Measurements from ENCODE around the gene CECR2. TPM values are rescaled to one million over a fixed set of nuclear protein-coding genes. Genes with fewer than 3 reads are reported as not detected.
"Not testable (repeated sequence)": the region's sequence is repeated elsewhere in the genome, so short reads cannot be mapped to it uniquely, and the experiment has no call there.

The CECR2 gene
- total RNA-seq, 3 donors from 2014 or later = 0.05 to 0.14 (median 0.08) TPM

- Mint-ChIP-seq H3K27me3 (ENCODE audit: low read depth) (peaks cover 3% of the 10 kb centered on the region), H3K9me3 (no peaks in the 10 kb centered on the region)
- no peak for ATAC-seq
Measured at GRCh38 chr22:17513612-17514011, 144.4 kb downstream of the CECR2 start.

GRCh38 chr22:17514084-17514483 is 144.8 kb downstream of the CECR2 start:
- Mint-ChIP-seq H3K4me3 (no peak overlapping the region), H3K9me3 (no peaks in the 10 kb centered on the region), H3K27me3 (ENCODE audit: low read depth) (peaks cover 3% of the 10 kb centered on the region), H3K36me3 (ENCODE audit: insufficient read depth) (no peaks in the 10 kb centered on the region), H3K4me1 (ENCODE audit: low read depth) (no peaks in the 10 kb centered on the region)
- no peak for DNase-seq
- no peak for ATAC-seq

More at GRCh38 chr22:17513612-17514011, 144.4 kb downstream of the CECR2 start:
- H3K4me1 Mint-ChIP-seq (ENCODE audit: low read depth) = no peaks in the 10 kb centered on the region
- no peak overlapping the region for H3K4me3 Mint-ChIP-seq
- no peak for DNase-seq
- H3K36me3 Mint-ChIP-seq (ENCODE audit: insufficient read depth) = no peaks in the 10 kb centered on the region

GRCh38 chr22:17518406-17518805 is 149.1 kb downstream of the CECR2 start:
- H3K36me3 Mint-ChIP-seq (ENCODE audit: insufficient read depth) = no peaks in the 10 kb centered on the region
- no peak for ATAC-seq

GRCh38 chr22:17521971-17522370 is 152.7 kb downstream of the CECR2 start:
- H3K36me3 Mint-ChIP-seq (ENCODE audit: insufficient read depth); DNase-seq; H3K4me3 Mint-ChIP-seq; H3K4me1 Mint-ChIP-seq (ENCODE audit: low read depth); ATAC-seq; H3K9me3 Mint-ChIP-seq: not testable (repeated sequence)
- peaks cover 38% of the 10 kb centered on the region for H3K27me3 Mint-ChIP-seq (ENCODE audit: low read depth)

More at GRCh38 chr22:17518406-17518805, 149.1 kb downstream of the CECR2 start:
- Mint-ChIP-seq H3K9me3 (no peaks in the 10 kb centered on the region), H3K27me3 (ENCODE audit: low read depth) (peaks cover 24% of the 10 kb centered on the region), H3K4me3 (no peak overlapping the region), H3K4me1 (ENCODE audit: low read depth) (no peaks in the 10 kb centered on the region)
- DNase-seq = no peak

- H3K4me3 Mint-ChIP-seq = no peak overlapping the region
- H3K4me1 Mint-ChIP-seq (ENCODE audit: low read depth) = peaks cover 4% of the 10 kb centered on the region
- ATAC-seq (no peak), DNase-seq (no peak)
- no peaks in the 10 kb centered on the region for H3K36me3 Mint-ChIP-seq (ENCODE audit: insufficient read depth)
- H3K9me3 Mint-ChIP-seq = no peaks in the 10 kb centered on the region
- peaks cover 52% of the 10 kb centered on the region for H3K27me3 Mint-ChIP-seq (ENCODE audit: low read depth)
Measured at GRCh38 chr22:17523925-17524324, 154.7 kb downstream of the CECR2 start.

- Mint-ChIP-seq H3K27me3 (ENCODE audit: low read depth) (peaks cover 8% of the 10 kb centered on the region), H3K4me1 (ENCODE audit: low read depth) (no peaks in the 10 kb centered on the region), H3K36me3 (ENCODE audit: insufficient read depth) (no peaks in the 10 kb centered on the region), H3K4me3 (no peak overlapping the region), H3K9me3 (no peaks in the 10 kb centered on the region)
- DNase-seq (no peak), ATAC-seq (no peak)
Measured at GRCh38 chr22:17536269-17536668, 167.0 kb downstream of the CECR2 start.

GRCh38 chr22:17537155-17537554 is 167.9 kb downstream of the CECR2 start:
- no peak for ATAC-seq
- DNase-seq = no peak
- Mint-ChIP-seq H3K36me3 (ENCODE audit: insufficient read depth) (no peaks in the 10 kb centered on the region), H3K9me3 (no peaks in the 10 kb centered on the region), H3K4me1 (ENCODE audit: low read depth) (no peaks in the 10 kb centered on the region), H3K27me3 (ENCODE audit: low read depth) (peaks cover 8% of the 10 kb centered on the region), H3K4me3 (no peak overlapping the region)

- H3K36me3 Mint-ChIP-seq (ENCODE audit: insufficient read depth) = no peaks in the 10 kb centered on the region
- H3K9me3 Mint-ChIP-seq = no peaks in the 10 kb centered on the region
- ATAC-seq = no peak
- peaks cover 2% of the 10 kb centered on the region for H3K27me3 Mint-ChIP-seq (ENCODE audit: low read depth)
- no peaks in the 10 kb centered on the region for H3K4me1 Mint-ChIP-seq (ENCODE audit: low read depth)
- H3K4me3 Mint-ChIP-seq = no peak overlapping the region
- DNase-seq = no peak
Measured at GRCh38 chr22:17540481-17540880, 171.2 kb downstream of the CECR2 start.

GRCh38 chr22:17541476-17541875 is 172.2 kb downstream of the CECR2 start:
- peaks cover 2% of the 10 kb centered on the region for H3K27me3 Mint-ChIP-seq (ENCODE audit: low read depth)
- no peak for DNase-seq
- H3K4me1 Mint-ChIP-seq (ENCODE audit: low read depth) = no peaks in the 10 kb centered on the region
- H3K4me3 Mint-ChIP-seq = no peak overlapping the region
- no peaks in the 10 kb centered on the region for H3K36me3 Mint-ChIP-seq (ENCODE audit: insufficient read depth)
- H3K9me3 Mint-ChIP-seq = no peaks in the 10 kb centered on the region
- no peak for ATAC-seq

- Mint-ChIP-seq H3K4me3 (no peak overlapping the region), H3K4me1 (ENCODE audit: low read depth) (no peaks in the 10 kb centered on the region), H3K36me3 (ENCODE audit: insufficient read depth) (no peaks in the 10 kb centered on the region), H3K27me3 (ENCODE audit: low read depth) (peaks cover 2% of the 10 kb centered on the region), H3K9me3 (no peaks in the 10 kb centered on the region)
- no peak for DNase-seq
- ATAC-seq = no peak
Measured at GRCh38 chr22:17542452-17542851, 173.2 kb downstream of the CECR2 start.

- no peaks in the 10 kb centered on the region for H3K36me3 Mint-ChIP-seq (ENCODE audit: insufficient read depth)
- no peaks in the 10 kb centered on the region for H3K9me3 Mint-ChIP-seq
- H3K4me3 Mint-ChIP-seq = no peak overlapping the region
- peaks cover 2% of the 10 kb centered on the region for H3K27me3 Mint-ChIP-seq (ENCODE audit: low read depth)
- DNase-seq (no peak), ATAC-seq (no peak)
- H3K4me1 Mint-ChIP-seq (ENCODE audit: low read depth) = no peaks in the 10 kb centered on the region
Measured at GRCh38 chr22:17548010-17548755, 178.9 kb downstream of the CECR2 start.

- no peak for DNase-seq
- Mint-ChIP-seq H3K4me3 (no peak overlapping the region), H3K27me3 (ENCODE audit: low read depth) (peaks cover 2% of the 10 kb centered on the region), H3K9me3 (no peaks in the 10 kb centered on the region), H3K4me1 (ENCODE audit: low read depth) (no peaks in the 10 kb centered on the region), H3K36me3 (ENCODE audit: insufficient read depth) (no peaks in the 10 kb centered on the region)
- no peak for ATAC-seq
Measured at GRCh38 chr22:17548756-17549035, 179.4 kb downstream of the CECR2 start.

GRCh38 chr22:17549183-17549582 is 179.9 kb downstream of the CECR2 start:
- ATAC-seq (no peak), DNase-seq (no peak)
- Mint-ChIP-seq H3K9me3 (no peaks in the 10 kb centered on the region), H3K4me1 (ENCODE audit: low read depth) (no peaks in the 10 kb centered on the region), H3K36me3 (ENCODE audit: insufficient read depth) (no peaks in the 10 kb centered on the region), H3K27me3 (ENCODE audit: low read depth) (peaks cover 2% of the 10 kb centered on the region), H3K4me3 (no peak overlapping the region)

GRCh38 chr22:17549655-17550054 is 180.4 kb downstream of the CECR2 start:
- H3K4me3 Mint-ChIP-seq = no peak overlapping the region
- no peaks in the 10 kb centered on the region for H3K9me3 Mint-ChIP-seq
- no peak for ATAC-seq
- H3K27me3 Mint-ChIP-seq (ENCODE audit: low read depth) = peaks cover 2% of the 10 kb centered on the region
- no peaks in the 10 kb centered on the region for H3K36me3 Mint-ChIP-seq (ENCODE audit: insufficient read depth)
- DNase-seq = no peak
- H3K4me1 Mint-ChIP-seq (ENCODE audit: low read depth) = no peaks in the 10 kb centered on the region

- Mint-ChIP-seq H3K4me1 (ENCODE audit: low read depth) (no peaks in the 10 kb centered on the region), H3K4me3 (no peak overlapping the region)
Measured at GRCh38 chr22:17552737-17553136, 183.5 kb downstream of the CECR2 start.

More at GRCh38 chr22:17552737-17553136, 183.5 kb downstream of the CECR2 start:
- DNase-seq (no peak), ATAC-seq (no peak)
- Mint-ChIP-seq H3K9me3 (no peaks in the 10 kb centered on the region), H3K36me3 (ENCODE audit: insufficient read depth) (no peaks in the 10 kb centered on the region), H3K27me3 (ENCODE audit: low read depth) (peaks cover 2% of the 10 kb centered on the region)
